ENCODE measurements around the gene ALAD. TPM values are rescaled to one million over a fixed set of nuclear protein-coding genes. Genes with fewer than 3 reads are reported as not detected.

ALAD gene
- total and polyA plus RNA-seq, 2 of the 13 experiments (the other 11 are each of a cell fraction or from before 2014, with no cell fraction given) = 21.8 to 30.1 TPM

DNA sequence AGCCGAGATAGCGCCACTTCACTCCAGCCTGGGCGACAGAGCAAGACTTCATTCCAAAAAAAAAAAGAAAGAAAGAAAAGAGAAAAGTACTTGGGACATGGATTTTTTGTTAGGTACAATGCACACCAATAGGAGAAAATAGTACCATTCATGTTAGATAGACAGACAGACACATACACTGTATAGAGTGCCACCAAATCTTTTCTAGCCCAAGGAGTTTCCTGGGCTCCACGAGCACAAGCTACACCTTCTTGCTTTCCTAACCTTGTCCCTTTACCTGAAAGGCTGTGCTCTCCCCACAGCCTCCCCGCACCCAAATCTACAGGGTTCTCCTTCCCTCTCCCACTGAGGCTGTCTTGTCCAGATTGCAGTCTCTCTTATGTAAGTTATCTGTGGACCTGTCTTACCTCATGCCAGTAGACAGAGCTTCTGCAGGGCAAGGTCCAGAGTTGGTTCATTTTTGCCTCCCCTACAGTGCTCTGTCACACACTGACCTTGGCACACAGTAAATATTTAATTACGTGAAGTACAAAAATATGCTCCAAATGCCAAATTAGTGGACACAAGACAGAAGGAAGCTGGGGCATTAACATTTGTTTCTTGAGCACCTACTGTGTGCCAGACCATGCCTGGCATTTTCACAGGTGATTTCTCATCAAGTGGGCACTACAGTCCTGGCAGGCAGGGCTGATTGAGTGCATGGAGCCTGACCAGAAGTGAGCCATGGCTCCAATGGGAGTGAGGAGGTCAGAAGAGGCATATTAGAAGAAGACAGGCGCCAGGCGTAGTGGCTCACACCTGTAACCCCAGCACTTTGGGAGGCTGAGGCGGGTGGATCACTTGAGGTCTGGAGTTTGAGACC is 5.9 kb downstream of the ALAD start (continued):
- TF ChIP-seq ZSCAN12 (CRISPR knock-in tag; IDR thresholded peaks at IDR 0.05) (no peak), SSRP1 (CRISPR knock-in tag; IDR thresholded peaks at IDR 0.05) (0 out of 2 replicates have a peak, but pooled peaks have one; percentile 53), ELF1 (CRISPR knock-in tag; IDR thresholded peaks at IDR 0.05) (no peak), IKZF4 (CRISPR knock-in tag; IDR thresholded peaks at IDR 0.05; ENCODE audit: borderline replicate concordance, low read depth, not compliant biosample characterization) (no peak), ZFP36L1 (CRISPR knock-in tag; IDR thresholded peaks at IDR 0.05) (peak; percentile 69; the same call in 1 of the 2 replicates), ATF1 (CRISPR knock-in tag; IDR thresholded peaks at IDR 0.05) (0 out of 2 replicates have a peak, but pooled peaks have one; percentile 35), ZGPAT (CRISPR knock-in tag; IDR thresholded peaks at IDR 0.05) (peak; percentile 87), JARID2 (CRISPR knock-in tag; IDR thresholded peaks at IDR 0.05; ENCODE audit: insufficient replicate concordance) (no peak), ZNF484 (CRISPR knock-in tag; IDR thresholded peaks at IDR 0.05; ENCODE audit: borderline replicate concordance, low read depth) (no peak), ZNF772 (CRISPR knock-in tag; IDR thresholded peaks at IDR 0.05) (peak; percentile 38; the same call in 1 of the 2 replicates), RFXAP (CRISPR knock-in tag; IDR thresholded peaks at IDR 0.05; ENCODE audit: borderline replicate concordance) (peak; percentile 68; the same call in 1 of the 2 replicates), ARID3A (IDR thresholded peaks at IDR 0.05; ENCODE audit: low read depth, low read length) (0 out of 2 replicates have a peak, but pooled peaks have one; percentile 31), ATF6 (CRISPR knock-in tag; conservative IDR thresholded peaks at IDR 0.05) (no peak), GATAD1 (CRISPR knock-in tag; IDR thresholded peaks at IDR 0.05) (peak; percentile 73), ISL2 (CRISPR knock-in tag; IDR thresholded peaks at IDR 0.05) (peak; percentile 78), ZNF317 (CRISPR knock-in tag; IDR thresholded peaks at IDR 0.05) (peak; percentile 62; the same call in 1 of the 2 replicates), ZNF234 (CRISPR knock-in tag; conservative IDR thresholded peaks at IDR 0.05) (no peak), NKX3-1 (CRISPR knock-in tag; IDR thresholded peaks at IDR 0.05) (no peak), CTCF (CRISPR knock-in tag; IDR thresholded peaks at IDR 0.05) (peak; percentile 18; the same call in 1 of the 2 replicates), SPEN (CRISPR knock-in tag; IDR thresholded peaks at IDR 0.05; ENCODE audit: low read depth) (peak; percentile 66; the same call in 1 of the 2 replicates), ZNF430 (CRISPR knock-in tag; IDR thresholded peaks at IDR 0.05) (no peak)
- TF ChIP-seq, protein P1, sequence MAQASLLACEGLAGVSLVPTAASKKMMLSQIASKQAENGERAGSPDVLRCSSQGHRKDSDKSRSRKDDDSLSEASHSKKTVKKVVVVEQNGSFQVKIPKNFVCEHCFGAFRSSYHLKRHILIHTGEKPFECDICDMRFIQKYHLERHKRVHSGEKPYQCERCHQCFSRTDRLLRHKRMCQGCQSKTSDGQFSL (CRISPR knock-in tag; IDR thresholded peaks at IDR 0.05) = no peak

Data from HepG2 (cell line).